ENCODE results near the gene PAQR3.
A peak's percentile ranks its signal among the peaks of the same experiment; 100 is the strongest.

The PAQR3 gene

DNA sequence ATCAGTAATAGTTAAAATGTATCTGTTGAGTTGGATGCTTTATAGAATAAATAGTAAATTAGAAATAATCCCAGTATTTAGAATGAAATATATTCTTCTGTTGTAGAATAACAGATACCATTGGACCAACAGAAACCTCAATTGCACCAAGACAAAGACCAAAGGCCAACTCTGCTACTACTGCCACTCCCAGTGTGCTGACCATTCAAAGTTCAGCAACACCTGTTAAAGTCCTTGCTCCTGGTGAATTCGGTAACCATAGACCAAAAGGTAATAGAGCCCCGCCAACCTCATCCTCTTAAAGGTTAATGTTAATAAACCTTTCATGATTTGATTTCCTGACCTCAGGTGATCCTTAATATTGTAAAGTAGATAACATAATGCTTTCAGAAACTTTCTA is 73.8 kb downstream of the PAQR3 start:
- no peak overlapping the region for H3K4me3 ChIP-seq (ENCODE audit: low read length)
- DNase-seq (ENCODE audit: low read depth, low spot score) = no peak

DNA sequence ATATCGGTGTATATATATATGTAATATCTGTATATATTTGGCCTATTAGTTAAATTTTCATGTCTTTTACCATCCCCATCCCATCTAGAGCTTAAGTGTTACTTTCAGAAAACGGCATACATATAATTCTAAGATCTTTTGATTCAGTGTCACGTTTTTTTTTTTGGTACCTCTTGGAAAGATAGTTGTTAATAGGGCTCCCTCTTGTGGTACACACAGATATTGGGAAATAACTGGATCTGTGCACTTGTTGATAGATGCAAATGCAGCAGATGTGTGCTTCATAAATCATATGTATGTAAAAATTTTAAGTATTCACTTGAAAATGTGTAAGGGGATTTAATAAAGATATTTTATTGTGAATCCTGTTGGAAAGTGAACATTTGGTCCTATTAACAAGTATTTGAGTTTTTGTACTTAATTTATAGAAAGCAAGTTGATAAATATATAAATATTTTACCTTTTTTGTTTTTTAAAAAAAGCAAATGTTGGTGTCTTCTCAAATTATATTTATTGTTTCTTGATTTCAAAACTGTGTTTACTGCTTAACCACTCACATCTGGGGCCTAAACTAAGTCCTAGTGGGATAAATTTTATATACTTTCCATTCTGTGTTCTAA is 74.7 kb downstream of the PAQR3 start:
- peak; percentile 89 for DNase-seq (ENCODE audit: low read depth, low spot score)
- H3K4me3 ChIP-seq (ENCODE audit: low read length) = no peak overlapping the region

DNA sequence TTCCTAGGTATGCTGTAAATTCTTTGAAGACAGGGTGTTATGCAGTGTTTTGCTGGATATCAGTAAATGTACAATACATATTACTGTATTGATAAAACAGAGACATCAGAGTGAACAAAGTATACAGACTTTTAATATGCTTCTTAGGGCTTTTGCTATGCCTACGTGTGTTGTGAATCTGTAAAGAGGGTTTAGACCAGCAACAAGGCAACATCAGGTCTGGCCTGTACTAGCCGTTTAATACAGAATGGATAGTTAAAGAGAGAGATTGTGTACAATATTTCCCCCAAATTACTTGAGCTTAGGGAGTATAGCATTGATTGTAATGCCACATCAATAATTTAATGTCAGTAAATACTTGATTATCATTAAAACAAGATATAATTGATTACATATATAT is 75.2 kb downstream of the PAQR3 start:
- H3K4me3 ChIP-seq (ENCODE audit: low read length) = no peak overlapping the region
- no peak for DNase-seq (ENCODE audit: low read depth, low spot score)

DNA sequence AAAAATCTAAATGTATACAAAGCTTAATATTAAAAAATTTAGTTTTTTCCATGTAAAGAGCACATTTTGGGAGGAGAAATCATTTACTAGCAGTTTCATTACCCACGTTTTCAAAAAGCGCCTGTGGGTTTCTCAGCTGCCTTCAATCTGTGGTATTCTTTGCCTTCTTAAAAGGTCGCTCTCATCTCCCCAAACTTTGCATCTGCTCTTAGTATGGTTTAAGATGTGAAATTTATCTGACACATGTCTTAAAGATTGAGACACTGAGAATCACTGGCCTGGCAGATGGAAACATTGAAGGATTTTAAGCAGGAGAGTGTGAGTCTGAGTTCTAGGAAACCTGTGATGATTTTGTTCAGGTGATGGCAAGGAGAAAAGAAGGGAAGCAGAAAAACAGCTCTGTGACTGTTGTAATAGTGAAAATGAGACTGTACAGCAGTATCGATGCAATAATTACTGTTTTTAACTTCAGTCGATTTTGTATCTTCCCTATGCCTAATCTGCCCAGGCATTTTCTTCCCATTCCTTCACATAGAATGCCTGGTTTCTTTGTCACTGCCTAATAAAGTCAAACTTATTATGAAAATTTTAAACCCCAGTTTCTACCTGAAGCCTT is 75.9 kb downstream of the PAQR3 start:
- peak; percentile 22 for DNase-seq (ENCODE audit: low read depth, low spot score)
- no peak overlapping the region for H3K4me3 ChIP-seq (ENCODE audit: low read length)

DNA sequence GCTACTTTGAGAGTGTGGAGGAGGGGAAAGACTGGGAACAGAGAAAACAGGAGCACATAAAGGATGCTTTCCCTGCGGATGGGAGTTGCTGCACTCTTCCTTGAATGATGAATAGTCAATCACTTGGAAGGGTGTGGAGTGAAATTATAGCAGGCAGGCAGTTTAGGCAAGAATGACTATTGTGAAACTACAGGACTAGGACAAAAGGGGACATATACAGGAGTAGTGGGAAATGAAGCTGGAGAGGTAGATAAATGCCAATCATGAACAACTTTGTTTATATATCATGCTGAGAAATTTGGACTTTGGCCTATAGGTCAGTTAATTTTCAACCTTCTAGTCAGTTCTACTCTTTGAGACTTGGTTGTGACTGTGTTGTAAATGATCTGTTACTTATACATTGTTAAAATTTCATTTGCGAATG is 76.9 kb downstream of the PAQR3 start:
- no peak for DNase-seq (ENCODE audit: low read depth, low spot score)
- no peak overlapping the region for H3K4me3 ChIP-seq (ENCODE audit: low read length)
